Keratinocyte (primary cell): ENCODE data around the gene NCL. TPM values are rescaled to one million over a fixed set of nuclear protein-coding genes. Genes with fewer than 3 reads are reported as not detected.

Experiments
- DNase-seq: peaks from one replicate; pipeline ENCODE4 v3.0.0-alpha.2; 2011; ENCODE audit warnings: low read depth, missing footprints, low spot score
- FAIRE-seq: peaks from 2 replicates; lab custom pipeline; 2011; peaks lifted over from hg19 to GRCh38; lab: Jason Lieb, UNC
- H2AFZ ChIP-seq: 2 replicates; pipeline ENCODE4 v1.6.0; 2012; ENCODE audit warnings: low read length, control low read depth, inconsistent platforms; ENCODE audit not compliant: control insufficient read depth
- H3K27ac ChIP-seq: 2 replicates; pipeline ENCODE4 v1.5.1; 2011; ENCODE audit warnings: low read length; ENCODE audit not compliant: control insufficient read depth, insufficient read depth
- H3K27me3 ChIP-seq: 3 replicates; pipeline ENCODE4 v1.6.0; 2011; ENCODE audit warnings: low read length; ENCODE audit not compliant: control insufficient read depth, insufficient read depth; ENCODE audit errors: extremely low read depth
- H3K36me3 ChIP-seq, 2 experiments: 2 replicates in 1 of 2; 3 replicates in 1 of 2; pipeline ENCODE4 v1.5.1; 2011; ENCODE audit warnings: low read length in 2 of 2, mild to moderate bottlenecking in 1 of 2; ENCODE audit not compliant: control insufficient read depth in 2 of 2, insufficient read depth in 2 of 2; ENCODE audit errors: extremely low read depth in 1 of 2
- H3K4me1 ChIP-seq: 3 replicates; pipeline ENCODE4 v1.5.1; 2011; ENCODE audit warnings: low read length; ENCODE audit not compliant: control insufficient read depth, insufficient read depth; ENCODE audit errors: extremely low read depth
- H3K4me2 ChIP-seq: 3 replicates; pipeline ENCODE4 v1.6.0; 2011; ENCODE audit warnings: low read depth, low read length; ENCODE audit not compliant: control insufficient read depth, insufficient read depth; ENCODE audit errors: extremely low read depth
- H3K4me3 ChIP-seq, 3 experiments: fragments of 200-600 bp in 1 of 3; sonication (generic) in 1 of 3; 2 replicates in 2 of 3; 3 replicates in 1 of 3; pipeline ENCODE4 v1.5.1; 2011 to 2016; ENCODE audit warnings: low read length in 3 of 3, mild to moderate bottlenecking in 3 of 3, control low read depth in 2 of 3, inconsistent platforms in 1 of 3, low read depth in 1 of 3, mixed read lengths in 1 of 3, mixed run types in 1 of 3, moderate library complexity in 1 of 3; ENCODE audit not compliant: control insufficient read depth in 2 of 3, insufficient read depth in 2 of 3; ENCODE audit errors: extremely low read depth in 1 of 3
- H3K79me2 ChIP-seq: 2 replicates; pipeline ENCODE4 v1.6.0; 2012; ENCODE audit warnings: low read length; ENCODE audit not compliant: control insufficient read depth, insufficient read depth
- H3K9ac ChIP-seq: 3 replicates; pipeline ENCODE4 v1.6.0; 2011; ENCODE audit warnings: low read length; ENCODE audit not compliant: control insufficient read depth, insufficient read depth; ENCODE audit errors: extremely low read depth
- H3K9me1 ChIP-seq: 3 replicates; pipeline ENCODE4 v1.6.0; 2011; ENCODE audit warnings: low read length; ENCODE audit not compliant: control insufficient read depth, insufficient read depth; ENCODE audit errors: extremely low read depth
- H3K9me3 ChIP-seq: 2 replicates; pipeline ENCODE4 v1.5.1; 2012; ENCODE audit warnings: low read depth, low read length; ENCODE audit not compliant: control insufficient read depth
- H4K20me1 ChIP-seq: 3 replicates; pipeline ENCODE4 v1.6.0; 2011; ENCODE audit warnings: low read length; ENCODE audit not compliant: control insufficient read depth, insufficient read depth; ENCODE audit errors: extremely low read depth
- EZH2 ChIP-seq: IDR thresholded peaks from one replicate; pipeline ENCODE4 v1.6.1; 2012; ENCODE audit warnings: inconsistent platforms, mild to moderate bottlenecking, low read length, moderate library complexity
- dilution Hi-C: fragments of 300-500 bp; cut with MboI; formaldehyde crosslinking; loops from one replicate; pipeline ENCODE4 v1.7.0; 2020; ENCODE audit warnings: low sequenced_read_pairs; ENCODE audit not compliant: extremely low pct_ligation_motif_present
- polyA plus RNA-seq, 5 experiments: library from polyadenylated mRNA; depleted of rRNA in 3 of 5; stranded (reverse) in 3 of 5; stranded (forward) in 1 of 5; unstranded in 1 of 5; fragments of >200 nt; gene quantifications; 1 replicate in 1 of 5; 2 replicates in 3 of 5; 3 replicates in 1 of 5; pipeline versions ENCODE4 v1.2.1 to v1.2.3, GENCODE V29; 2011 to 2012; ENCODE audit warnings: missing spikeins in 2 of 5, low read depth in 1 of 5, low replicate concordance in 1 of 5
- TF ChIP-seq, protein P1 (sequence below), 3 experiments: IDR thresholded peaks in 1 of 3; conservative IDR thresholded peaks in 1 of 3; optimal IDR thresholded peaks in 1 of 3; 2 replicates in 2 of 3; 3 replicates in 1 of 3; pipeline versions ENCODE3 to v1.5.1; 2011; ENCODE audit warnings: low read length in 3 of 3, mild to moderate bottlenecking in 3 of 3, moderate library complexity in 2 of 3, control low read depth in 1 of 3, inconsistent platforms in 1 of 3; ENCODE audit not compliant: insufficient read depth in 2 of 3; ENCODE audit errors: extremely low read depth in 1 of 3

NCL gene
- polyA plus RNA-seq, 1 donor (not counting 4 experiments of a cell fraction or from before 2014, with no cell fraction given), result 247 TPM

- no peak for DNase-seq
- Histone ChIP-seq H3K27ac (no peak overlapping the region), H3K9me1 (no peaks in the 10 kb centered on the region), H3K27me3 (no peaks in the 10 kb centered on the region), H3K4me2 (no peak overlapping the region), H3K9ac (no peak overlapping the region), H2AFZ (no peak overlapping the region), H3K4me3 (no peak overlapping the region), H4K20me1 (no peaks in the 10 kb centered on the region), H3K9me3 (no peaks in the 10 kb centered on the region), H3K36me3 (no peaks in the 10 kb centered on the region), H3K4me1 (no peaks in the 10 kb centered on the region), H3K79me2 (no peaks in the 10 kb centered on the region)
- no peak for FAIRE-seq
- dilution Hi-C loops, result no loop called here
- TF ChIP-seq EZH2, result no peak
- TF ChIP-seq, protein P1, sequence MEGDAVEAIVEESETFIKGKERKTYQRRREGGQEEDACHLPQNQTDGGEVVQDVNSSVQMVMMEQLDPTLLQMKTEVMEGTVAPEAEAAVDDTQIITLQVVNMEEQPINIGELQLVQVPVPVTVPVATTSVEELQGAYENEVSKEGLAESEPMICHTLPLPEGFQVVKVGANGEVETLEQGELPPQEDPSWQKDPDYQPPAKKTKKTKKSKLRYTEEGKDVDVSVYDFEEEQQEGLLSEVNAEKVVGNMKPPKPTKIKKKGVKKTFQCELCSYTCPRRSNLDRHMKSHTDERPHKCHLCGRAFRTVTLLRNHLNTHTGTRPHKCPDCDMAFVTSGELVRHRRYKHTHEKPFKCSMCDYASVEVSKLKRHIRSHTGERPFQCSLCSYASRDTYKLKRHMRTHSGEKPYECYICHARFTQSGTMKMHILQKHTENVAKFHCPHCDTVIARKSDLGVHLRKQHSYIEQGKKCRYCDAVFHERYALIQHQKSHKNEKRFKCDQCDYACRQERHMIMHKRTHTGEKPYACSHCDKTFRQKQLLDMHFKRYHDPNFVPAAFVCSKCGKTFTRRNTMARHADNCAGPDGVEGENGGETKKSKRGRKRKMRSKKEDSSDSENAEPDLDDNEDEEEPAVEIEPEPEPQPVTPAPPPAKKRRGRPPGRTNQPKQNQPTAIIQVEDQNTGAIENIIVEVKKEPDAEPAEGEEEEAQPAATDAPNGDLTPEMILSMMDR (optimal IDR thresholded peaks at IDR 0.05 in 1 of 3, IDR thresholded peaks at IDR 0.05 in 1 of 3, conservative IDR thresholded peaks at IDR 0.05 in 1 of 3; ENCODE audit: extremely low read depth in 1 of 3, insufficient read depth in 2 of 3, low read length in 3 of 3), result no peak
These were observed 30.4 kb upstream of the NCL start for GRCh38 chr2:231494669-231495068.

- no peaks in the 10 kb centered on the region for H3K79me2 ChIP-seq
- FAIRE-seq (no peak), DNase-seq (no peak)
- no peak overlapping the region for H2AFZ ChIP-seq
- no peaks in the 10 kb centered on the region for H3K27me3 ChIP-seq
- no peak for TF ChIP-seq EZH2
- TF ChIP-seq, protein P1 (optimal IDR thresholded peaks at IDR 0.05 in 1 of 3, IDR thresholded peaks at IDR 0.05 in 1 of 3, conservative IDR thresholded peaks at IDR 0.05 in 1 of 3; ENCODE audit: extremely low read depth in 1 of 3, insufficient read depth in 2 of 3, low read length in 3 of 3), result no peak
- H3K4me1 ChIP-seq, result no peaks in the 10 kb centered on the region
- H3K4me2 ChIP-seq, result no peak overlapping the region
- H3K9ac ChIP-seq, result no peak overlapping the region
- H3K9me3 ChIP-seq, result no peaks in the 10 kb centered on the region
- dilution Hi-C loops, result no loop called here
- no peaks in the 10 kb centered on the region for H3K36me3 ChIP-seq
- H4K20me1 ChIP-seq, result no peaks in the 10 kb centered on the region
- no peak overlapping the region for H3K27ac ChIP-seq
- H3K9me1 ChIP-seq, result no peaks in the 10 kb centered on the region
- H3K4me3 ChIP-seq, result no peak overlapping the region
These were observed 26.5 kb upstream of the NCL start for GRCh38 chr2:231490801-231491200.
